HG02840 (cell line): ENCODE measurements around the gene MACROH2A2.
"Not testable (repeated sequence)": the region's sequence is repeated elsewhere in the genome, so short reads cannot be mapped to it uniquely, and the experiment has no call there.

ENCODE experiments used
- ATAC-seq: cut with Tn5 transposase; IDR thresholded peaks from one replicate; pipeline ENCODE4 v1.9.1; 2021; ENCODE audit warnings: mild to moderate bottlenecking, moderate library complexity, moderate number of reproducible peaks; ENCODE audit not compliant: unreplicated experiment, low FRiP score

Gene MACROH2A2

GRCh38 chr10:70146489-70147258 lies 94.0 kb downstream of the MACROH2A2 start, which contains the start of gene TYSND1:
Gene TYSND1 (minus strand): TSS chr10:70146700. CDS start chr10:70146586, 114 bp downstream.
- ATAC-seq, result peak; percentile 92

- ATAC-seq, result no peak
Measured at GRCh38 chr10:70147259-70147625, 94.6 kb downstream of the MACROH2A2 start.

- ATAC-seq, result no peak
Measured at GRCh38 chr10:70148516-70148915, 95.9 kb downstream of the MACROH2A2 start.

GRCh38 chr10:70155255-70155838 lies 102.7 kb downstream of the MACROH2A2 start:
- no peak for ATAC-seq

GRCh38 chr10:70158113-70158512 lies 105.5 kb downstream of the MACROH2A2 start:
- no peak for ATAC-seq

GRCh38 chr10:70159366-70159765 lies 106.7 kb downstream of the MACROH2A2 start:
- not testable (repeated sequence) for ATAC-seq

- ATAC-seq, result no peak
Measured at GRCh38 chr10:70160798-70161197, 108.2 kb downstream of the MACROH2A2 start.
